Esophagus muscularis mucosa (tissue), 3 donors: ENCODE results near the gene MAML3.

Source experiments
- EP300 ChIP-seq: sonication (generic); formaldehyde crosslinking; IDR thresholded peaks from one replicate; pipeline ENCODE4 v1.6.1; 2017; ENCODE audit warnings: antibody characterized with exemption
- POLR2AphosphoS5 ChIP-seq, 2 donors: sonication (generic); formaldehyde crosslinking; IDR thresholded peaks; one replicate each; pipeline ENCODE4 v1.6.1; 2017; ENCODE audit warnings: antibody characterized with exemption in 2 of 2

DNA sequence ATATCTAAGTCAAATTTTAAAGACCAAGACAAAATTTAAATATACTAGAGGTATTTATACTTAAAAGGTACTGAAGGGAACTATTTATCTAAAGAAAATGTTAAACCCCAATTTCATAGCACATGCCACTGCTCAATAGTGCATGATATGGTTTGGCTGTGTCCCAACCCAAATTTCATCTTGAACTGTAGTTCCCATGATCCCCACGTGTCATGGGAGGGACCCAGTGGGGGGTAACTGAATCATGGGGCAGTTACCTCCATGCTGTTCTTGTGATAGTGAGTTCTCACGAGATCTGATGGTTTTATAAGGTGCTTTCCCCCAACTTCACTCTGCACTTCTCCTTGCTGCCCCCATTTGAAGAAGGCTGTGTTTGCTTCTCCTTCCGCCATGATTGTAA lies 32.3 kb downstream of the MAML3 start:
- no peak for TF ChIP-seq POLR2AphosphoS5 (IDR thresholded peaks at IDR 0.05)
- TF ChIP-seq EP300, result no peak
